ENCODE data around the gene SOX5.
"Not testable (repeated sequence)": the region's sequence is repeated elsewhere in the genome, so short reads cannot be mapped to it uniquely, and the experiment has no call there.

SOX5 gene

GRCh38 chr12:23504641-23505399 is 444.6 kb downstream of the SOX5 start:
- no peak overlapping the region for H3K4me3 ChIP-seq (ENCODE audit: low read length)
- TF ChIP-seq ZNF274 (IDR thresholded peaks at IDR 0.05; ENCODE audit: low read depth, low read length): no peak

DNA sequence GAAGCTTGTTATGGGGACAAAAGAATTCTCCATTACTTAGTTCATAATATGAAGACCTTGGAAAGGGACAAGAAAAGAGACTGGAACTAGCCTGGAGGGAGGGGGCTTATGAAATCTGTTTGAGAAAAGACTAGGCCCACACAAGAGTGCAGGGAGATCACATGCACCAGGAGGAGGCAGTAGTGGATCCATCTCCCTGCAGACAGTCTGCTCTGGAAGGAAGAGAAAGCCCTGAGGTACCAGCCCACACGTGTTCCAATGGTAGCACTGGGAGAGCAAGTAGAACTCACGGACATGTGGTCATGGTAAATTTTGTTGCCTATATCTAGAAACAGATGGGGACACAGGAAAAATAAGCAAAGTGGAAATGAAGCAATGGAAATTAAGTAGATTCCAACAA is 445.4 kb downstream of the SOX5 start:
- H3K4me3 ChIP-seq (ENCODE audit: low read length): no peak overlapping the region
- no peak for TF ChIP-seq ZNF274 (IDR thresholded peaks at IDR 0.05; ENCODE audit: low read depth, low read length)

DNA sequence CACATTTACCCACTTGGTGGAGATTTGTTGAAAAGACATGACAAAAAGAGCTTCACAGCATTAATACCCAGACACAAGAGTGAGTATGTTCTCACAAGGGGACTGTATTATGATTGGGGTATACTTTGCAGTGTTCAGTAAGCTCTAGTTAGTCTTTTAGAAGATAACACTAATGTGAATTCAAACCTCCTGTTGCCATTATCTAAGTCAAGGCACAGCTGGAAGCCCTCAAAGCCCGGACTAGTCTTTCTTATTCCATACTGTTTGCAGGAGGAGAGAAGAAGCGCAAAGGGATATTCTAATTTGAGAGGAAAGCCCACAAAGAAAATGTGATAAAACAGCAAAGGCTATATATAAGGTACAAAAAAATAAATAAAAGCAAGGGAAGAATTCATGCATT is 445.9 kb downstream of the SOX5 start:
- TF ChIP-seq ZNF274 (IDR thresholded peaks at IDR 0.05; ENCODE audit: low read depth, low read length): no peak
- H3K4me3 ChIP-seq (ENCODE audit: low read length): no peak overlapping the region

- no peak for TF ChIP-seq ZNF274 (IDR thresholded peaks at IDR 0.05; ENCODE audit: low read depth, low read length)
- no peak overlapping the region for H3K4me3 ChIP-seq (ENCODE audit: low read length)
Observed at GRCh38 chr12:23502259-23502658, 447.2 kb downstream of the SOX5 start.

GRCh38 chr12:23495472-23495871 is 454.0 kb downstream of the SOX5 start:
- no peak for TF ChIP-seq ZNF274 (IDR thresholded peaks at IDR 0.05; ENCODE audit: low read depth, low read length)
- no peak overlapping the region for H3K4me3 ChIP-seq (ENCODE audit: low read length)

- no peak for TF ChIP-seq ZNF274 (IDR thresholded peaks at IDR 0.05; ENCODE audit: low read depth, low read length)
Observed at GRCh38 chr12:23493672-23494071, 455.8 kb downstream of the SOX5 start.

GRCh38 chr12:23491029-23491428 is 458.4 kb downstream of the SOX5 start:
- H3K4me3 ChIP-seq (ENCODE audit: low read length): not testable (repeated sequence)

More at GRCh38 chr12:23493672-23494071, 455.8 kb downstream of the SOX5 start:
- H3K4me3 ChIP-seq (ENCODE audit: low read length): no peak overlapping the region

DNA sequence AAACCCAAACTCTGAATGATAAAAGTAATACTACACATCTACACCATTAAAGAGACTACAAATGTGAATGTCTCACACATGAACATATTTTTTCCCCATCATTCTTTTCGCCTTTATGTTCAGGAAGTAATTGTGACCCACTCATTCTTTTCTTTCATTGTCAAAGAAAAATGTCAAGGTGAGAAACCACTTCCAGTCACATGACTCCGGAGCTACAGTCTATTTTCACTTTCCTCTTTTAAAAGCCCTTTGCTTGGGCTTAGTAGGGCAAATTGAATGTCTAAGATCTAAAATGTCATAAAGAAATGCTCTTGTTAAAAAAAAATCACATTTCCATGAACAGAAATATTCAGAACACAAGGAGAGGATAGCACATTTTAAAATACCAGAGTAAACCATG is 461.3 kb downstream of the SOX5 start:
- no peak overlapping the region for H3K4me3 ChIP-seq (ENCODE audit: low read length)
- TF ChIP-seq ZNF274 (IDR thresholded peaks at IDR 0.05; ENCODE audit: low read depth, low read length): no peak

- H3K4me3 ChIP-seq (ENCODE audit: low read length): no peak overlapping the region
- no peak for TF ChIP-seq ZNF274 (IDR thresholded peaks at IDR 0.05; ENCODE audit: low read depth, low read length)
Observed at GRCh38 chr12:23484238-23484637, 465.2 kb downstream of the SOX5 start.

DNA sequence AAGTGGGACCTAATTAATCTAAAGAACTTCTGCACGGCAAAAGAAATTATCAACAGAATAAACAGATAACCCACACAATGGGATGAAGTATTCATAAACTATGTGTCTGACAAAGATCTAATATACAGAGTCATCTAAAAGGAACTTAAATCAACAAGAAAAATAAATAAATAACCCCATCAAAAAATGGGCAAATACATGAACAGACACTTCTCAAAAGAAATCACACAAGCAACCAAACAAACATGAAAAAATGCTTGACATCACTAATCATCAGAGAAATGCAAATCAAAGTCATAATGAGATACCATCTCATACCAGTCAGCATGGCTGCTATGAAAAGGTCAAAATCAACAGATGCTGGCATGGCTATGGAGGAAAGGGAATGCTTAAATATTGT is 466.9 kb downstream of the SOX5 start:
- no peak for TF ChIP-seq ZNF274 (IDR thresholded peaks at IDR 0.05; ENCODE audit: low read depth, low read length)
- no peak overlapping the region for H3K4me3 ChIP-seq (ENCODE audit: low read length)
